HFFc6 (cell line): ENCODE results near the gene CZIB. TPM values are rescaled to one million over a fixed set of nuclear protein-coding genes. Genes with fewer than 3 reads are reported as not detected.

Experiments used
- DNase-seq: peaks from one replicate; pipeline ENCODE4 v3.0.0-alpha.2; 2018
- H3K27ac Mint-ChIP-seq: 2 replicates; pipeline ENCODE4 v1.8.0; 2020; ENCODE audit warnings: mild to moderate bottlenecking, mixed read lengths
- H3K27me3 Mint-ChIP-seq: 2 replicates; pipeline ENCODE4 v1.8.0; 2021; ENCODE audit warnings: mild to moderate bottlenecking, moderate library complexity, mixed read lengths; ENCODE audit not compliant: insufficient read depth
- H3K36me3 Mint-ChIP-seq: 2 replicates; pipeline ENCODE4 v1.8.0; 2021; ENCODE audit warnings: low read depth, mixed read lengths
- H3K4me1 Mint-ChIP-seq: 2 replicates; pipeline ENCODE4 v1.8.0; 2020; ENCODE audit warnings: low read depth, mixed read lengths
- H3K4me3 Mint-ChIP-seq: 2 replicates; pipeline ENCODE4 v1.8.0; 2020; ENCODE audit warnings: mild to moderate bottlenecking, moderate library complexity, mixed read lengths
- H3K9me3 Mint-ChIP-seq: 2 replicates; pipeline ENCODE4 v1.8.0; 2020; ENCODE audit warnings: mild to moderate bottlenecking, mixed read lengths
- long read RNA-seq: library from polyadenylated mRNA; unstranded; transcript quantifications from one replicate; pipeline ENCODE4 v2.0.0, GENCODE V29; 2019
- total RNA-seq, 6 experiments: library from RNA; stranded (reverse); fragmentation: NEBNext Ultra II Directional; extraction: Animal tissue kit (Norgen Biotek cat#: 25700); gene quantifications; 2 replicates in 1 of 6; 3 replicates in 5 of 6; pipeline ENCODE4 v1.2.3, GENCODE V29; 2021
- TF ChIP-seq, protein P1 (sequence below): fragments of 200-600 bp; sonication (generic); IDR thresholded peaks from 2 replicates; pipeline ENCODE4 v1.5.0; 2021; ENCODE audit warnings: antibody characterized with exemption, mild to moderate bottlenecking

Gene CZIB
- total RNA-seq: 10 to 100 TPM; 44.6 to 54.9 (median 49.6) TPM
- long read RNA-seq, transcript C1orf123-201 (8 exons, 1,085 nt): major isoform, 30 of 36 reads
- long read RNA-seq, partial matches to known transcripts: 0 of 36 reads
- long read RNA-seq, other reads (novel, unspliced or antisense): 3 of 36 reads

DNA sequence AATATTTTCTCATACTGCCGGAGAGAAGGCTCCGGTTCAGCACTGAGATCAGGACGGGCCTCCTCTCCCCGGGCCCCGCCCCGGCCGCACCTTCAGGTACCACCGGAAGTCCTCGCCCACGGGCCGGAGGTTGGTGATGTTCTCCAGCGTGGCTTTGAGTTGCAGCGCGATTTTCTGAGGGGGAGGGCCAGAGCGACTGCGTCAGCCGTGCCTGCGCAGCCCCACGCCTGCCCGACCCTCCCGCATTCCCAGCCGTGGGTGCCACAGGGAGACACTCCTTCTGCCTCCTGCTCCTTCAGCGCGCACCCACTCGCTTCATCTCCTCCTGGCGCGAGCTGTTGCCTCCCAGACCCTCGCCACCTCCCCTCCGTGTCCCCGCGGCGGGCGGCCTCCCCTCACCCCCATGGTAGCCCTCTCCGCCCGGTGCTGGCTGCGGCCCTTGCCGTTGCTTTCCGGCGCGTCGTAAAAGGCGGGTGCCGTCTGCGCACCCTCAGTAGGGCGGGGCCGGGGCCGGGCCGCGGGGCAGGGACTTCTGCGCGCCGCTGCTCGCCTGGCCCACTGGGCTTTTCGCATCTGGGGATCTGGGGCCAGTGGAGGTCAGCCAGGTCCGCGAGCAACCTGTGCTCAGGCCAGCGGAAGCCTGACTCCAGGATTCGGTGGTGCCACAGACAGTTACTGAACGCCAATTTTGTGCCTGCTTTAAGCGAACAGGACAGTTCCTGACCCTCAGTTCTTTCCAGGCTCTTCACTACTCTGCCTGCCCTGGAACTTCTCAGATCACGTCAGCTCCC lies at the start of gene CZIB:
Gene CZIB, minus strand, starts transcription at position 464 of the 791 bp plus-strand sequence. Its CDS starts 59 bp downstream, at position 405.
- TF ChIP-seq, protein P1, sequence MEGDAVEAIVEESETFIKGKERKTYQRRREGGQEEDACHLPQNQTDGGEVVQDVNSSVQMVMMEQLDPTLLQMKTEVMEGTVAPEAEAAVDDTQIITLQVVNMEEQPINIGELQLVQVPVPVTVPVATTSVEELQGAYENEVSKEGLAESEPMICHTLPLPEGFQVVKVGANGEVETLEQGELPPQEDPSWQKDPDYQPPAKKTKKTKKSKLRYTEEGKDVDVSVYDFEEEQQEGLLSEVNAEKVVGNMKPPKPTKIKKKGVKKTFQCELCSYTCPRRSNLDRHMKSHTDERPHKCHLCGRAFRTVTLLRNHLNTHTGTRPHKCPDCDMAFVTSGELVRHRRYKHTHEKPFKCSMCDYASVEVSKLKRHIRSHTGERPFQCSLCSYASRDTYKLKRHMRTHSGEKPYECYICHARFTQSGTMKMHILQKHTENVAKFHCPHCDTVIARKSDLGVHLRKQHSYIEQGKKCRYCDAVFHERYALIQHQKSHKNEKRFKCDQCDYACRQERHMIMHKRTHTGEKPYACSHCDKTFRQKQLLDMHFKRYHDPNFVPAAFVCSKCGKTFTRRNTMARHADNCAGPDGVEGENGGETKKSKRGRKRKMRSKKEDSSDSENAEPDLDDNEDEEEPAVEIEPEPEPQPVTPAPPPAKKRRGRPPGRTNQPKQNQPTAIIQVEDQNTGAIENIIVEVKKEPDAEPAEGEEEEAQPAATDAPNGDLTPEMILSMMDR: no peak
- H3K4me3 Mint-ChIP-seq: peak within 1 kb of the TSS; percentile 95
- no peaks in the 10 kb centered on the region for H3K9me3 Mint-ChIP-seq
- H3K27ac Mint-ChIP-seq: peak within 1 kb of the TSS; percentile 97
- peaks cover 4% of the 10 kb centered on the region; the same call in 1 of the 2 replicates for H3K27me3 Mint-ChIP-seq
- H3K36me3 Mint-ChIP-seq: 0 out of 2 replicates have a peak, but pooled peaks cover 11% of the 10 kb centered on the region
- peaks cover 27% of the 10 kb centered on the region for H3K4me1 Mint-ChIP-seq
- DNase-seq: peak; percentile 87

GRCh38 chr1:53270107-53270506 lies 49.7 kb upstream of the CZIB start:
- no peaks in the 10 kb centered on the region; the same call in 1 of the 2 replicates for H3K27me3 Mint-ChIP-seq
- H3K27ac Mint-ChIP-seq: no peak overlapping the region
- TF ChIP-seq, protein P1: no peak
- H3K36me3 Mint-ChIP-seq: no peaks in the 10 kb centered on the region
- H3K4me3 Mint-ChIP-seq: no peak overlapping the region
- DNase-seq: no peak
- no peaks in the 10 kb centered on the region for H3K9me3 Mint-ChIP-seq
- no peaks in the 10 kb centered on the region for H3K4me1 Mint-ChIP-seq

GRCh38 chr1:53267761-53268160 lies 47.3 kb upstream of the CZIB start:
- H3K4me3 Mint-ChIP-seq: no peak overlapping the region
- H3K9me3 Mint-ChIP-seq: no peaks in the 10 kb centered on the region
- no peaks in the 10 kb centered on the region for H3K27me3 Mint-ChIP-seq
- no peaks in the 10 kb centered on the region for H3K4me1 Mint-ChIP-seq
- H3K36me3 Mint-ChIP-seq: no peaks in the 10 kb centered on the region
- no peak for DNase-seq
- H3K27ac Mint-ChIP-seq: no peak overlapping the region
- TF ChIP-seq, protein P1: no peak

- peak; percentile 11 for DNase-seq
- Mint-ChIP-seq H3K27ac (no peak overlapping the region), H3K27me3 (no peaks in the 10 kb centered on the region), H3K9me3 (no peaks in the 10 kb centered on the region), H3K4me3 (no peak overlapping the region), H3K4me1 (no peaks in the 10 kb centered on the region), H3K36me3 (no peaks in the 10 kb centered on the region)
- TF ChIP-seq, protein P1: peak; percentile 61
Measured at GRCh38 chr1:53266038-53266437, 45.6 kb upstream of the CZIB start.

DNA sequence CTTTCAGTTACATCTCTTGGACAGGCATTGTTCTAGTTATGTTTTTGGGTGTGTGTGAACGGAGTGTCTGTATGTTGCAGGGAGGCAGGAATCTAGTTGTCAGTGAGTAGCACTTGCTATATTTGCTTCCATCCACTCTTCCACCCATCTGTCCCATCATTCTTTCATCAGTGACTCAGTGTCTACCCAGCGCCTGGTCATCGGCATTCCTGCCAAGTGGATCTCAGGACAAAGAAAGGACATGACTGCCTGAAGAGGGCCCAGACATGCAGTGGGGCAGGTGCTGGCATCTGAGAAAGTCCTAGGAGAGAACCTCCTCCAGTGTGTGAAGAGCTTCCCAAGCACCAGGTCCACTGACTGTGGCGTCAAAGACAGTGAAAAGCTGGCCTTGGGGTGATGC lies 45.1 kb upstream of the CZIB start:
- TF ChIP-seq, protein P1: no peak
- no peak for DNase-seq
- H3K4me3 Mint-ChIP-seq: no peak overlapping the region
- H3K4me1 Mint-ChIP-seq: no peaks in the 10 kb centered on the region
- H3K27ac Mint-ChIP-seq: no peak overlapping the region
- no peaks in the 10 kb centered on the region for H3K9me3 Mint-ChIP-seq
- no peaks in the 10 kb centered on the region for H3K36me3 Mint-ChIP-seq
- H3K27me3 Mint-ChIP-seq: no peaks in the 10 kb centered on the region
